ENCODE results near the gene KDM7A. TPM values are rescaled to one million over a fixed set of nuclear protein-coding genes. Genes with fewer than 3 reads are reported as not detected.

KDM7A gene
- polyA plus RNA-seq, 1 of the 3 experiments (the other 2 are of a cell fraction): 0.94 TPM

GRCh38 chr7:140084972-140085371, 91.8 kb downstream of the KDM7A start:
- H3K4me1 ChIP-seq (ENCODE audit: control insufficient read depth in 1 of 2, insufficient read depth in 2 of 2, low read depth in 1 of 2, low read length in 1 of 2): peaks cover 0 to 15% of the 10 kb centered on the region in 2 experiments; a peak in 2 of 4 replicates
- TF ChIP-seq RAD21 (IDR thresholded peaks at IDR 0.05; ENCODE audit: low read length): no peak
- POLR2A ChIA-PET: no interaction called here
- H2AFZ ChIP-seq (ENCODE audit: low read depth): no peak overlapping the region
- no peaks in the 10 kb centered on the region for H3K9me3 ChIP-seq
- peaks cover 2% of the 10 kb centered on the region for H3F3A ChIP-seq (replicated peaks; ENCODE audit: insufficient read depth)
- no peak for DNase-seq
- no peak overlapping the region for H3K27ac ChIP-seq (ENCODE audit: low read depth in 2 of 2, low read length in 1 of 2)
- CTCF ChIA-PET: interaction anchor here (1.4 kb wide), 1 partner anchor 56 kb away, joined by 3 read pairs; no protein-coding TSS in a partner anchor
- no peaks in the 10 kb centered on the region for H4K20me1 ChIP-seq (ENCODE audit: insufficient read depth)
- H3K27me3 ChIP-seq (ENCODE audit: insufficient read depth): no peaks in the 10 kb centered on the region
- no peaks in the 10 kb centered on the region for H3K79me2 ChIP-seq (ENCODE audit: insufficient read depth)
- no peak overlapping the region for H3K9ac ChIP-seq
- peaks cover 5 to 19% of the 10 kb centered on the region in 2 experiments for H3K36me3 ChIP-seq (replicated peaks in 1 of 2; ENCODE audit: control insufficient read depth in 1 of 2, insufficient read depth in 2 of 2, low read length in 1 of 2)
- 92% methylated on average over 8 of the region's 8 CpGs for WGBS (ENCODE audit: low lambda C conversion rate)
- H3K4me2 ChIP-seq: no peak overlapping the region
- no peak overlapping the region for H3K4me3 ChIP-seq (ENCODE audit: low read depth in 2 of 2, low read length in 1 of 2)
- no peaks in the 10 kb centered on the region for H3K9me2 ChIP-seq

- TF ChIP-seq NRF1 (IDR thresholded peaks at IDR 0.05; ENCODE audit: low read depth, low read length) (no peak), MAX (IDR thresholded peaks at IDR 0.05; ENCODE audit: low read depth) (no peak), CTCF (IDR thresholded peaks at IDR 0.05) (no peak), FOSL2 (IDR thresholded peaks at IDR 0.05; ENCODE audit: borderline replicate concordance, low read depth) (no peak), POLR2AphosphoS5 (IDR thresholded peaks at IDR 0.05; ENCODE audit: low read depth, low read length) (no peak), YY1 (IDR thresholded peaks at IDR 0.05; ENCODE audit: low read depth) (no peak), NFIC (IDR thresholded peaks at IDR 0.05; ENCODE audit: borderline replicate concordance) (no peak), FOXM1 (IDR thresholded peaks at IDR 0.05; ENCODE audit: low read depth) (no peak), RCOR1 (IDR thresholded peaks at IDR 0.05; ENCODE audit: low read length) (no peak), EP300 (IDR thresholded peaks at IDR 0.05; ENCODE audit: borderline replicate concordance in 1 of 2, low read depth in 1 of 2, low read length in 1 of 2) (no peak), PBX3 (IDR thresholded peaks at IDR 0.05) (no peak), USF2 (IDR thresholded peaks at IDR 0.05; ENCODE audit: borderline replicate concordance, low read depth, low read length) (no peak), GATA2 (CRISPR knock-in tag; IDR thresholded peaks at IDR 0.05) (no peak), CHD2 (IDR thresholded peaks at IDR 0.05; ENCODE audit: low read length, partially characterized antibody) (no peak), GABPA (IDR thresholded peaks at IDR 0.05; ENCODE audit: low read depth) (no peak), ELF1 (IDR thresholded peaks at IDR 0.05) (no peak), ZBTB33 (IDR thresholded peaks at IDR 0.05; ENCODE audit: borderline replicate concordance, low read depth) (no peak), RAD21 (IDR thresholded peaks at IDR 0.05; ENCODE audit: low read length) (no peak), TAF1 (IDR thresholded peaks at IDR 0.05; ENCODE audit: borderline replicate concordance, low read depth, low read length) (no peak)
- ChIA-PET CTCF (interaction anchor here (1.4 to 1.7 kb wide), 2 partner anchors 57 to 82 kb away, joined by 3 to 4 read pairs; no protein-coding TSS in a partner anchor), POLR2A (no interaction called here)
- no peak overlapping the region for H3K4me2 ChIP-seq
- 93% methylated on average over 4 of the region's 4 CpGs for WGBS (ENCODE audit: low lambda C conversion rate)
- H3K9me2 ChIP-seq: no peaks in the 10 kb centered on the region
- H3K27ac ChIP-seq (ENCODE audit: low read depth in 2 of 2, low read length in 1 of 2): no peak overlapping the region
- no peak overlapping the region for H3K4me3 ChIP-seq (ENCODE audit: low read depth in 2 of 2, low read length in 1 of 2)
- H3K79me2 ChIP-seq (ENCODE audit: insufficient read depth): no peaks in the 10 kb centered on the region
- H4K20me1 ChIP-seq (ENCODE audit: insufficient read depth): no peaks in the 10 kb centered on the region
- no peaks in the 10 kb centered on the region for H3K27me3 ChIP-seq (ENCODE audit: insufficient read depth)
- no peaks in the 10 kb centered on the region for H3K9me3 ChIP-seq
- peaks cover 4% of the 10 kb centered on the region for H3F3A ChIP-seq (replicated peaks; ENCODE audit: insufficient read depth)
- no peak overlapping the region for H2AFZ ChIP-seq (ENCODE audit: low read depth)
- DNase-seq: no peak
- peaks cover 0 to 12% of the 10 kb centered on the region in 2 experiments for H3K36me3 ChIP-seq (replicated peaks in 1 of 2; ENCODE audit: control insufficient read depth in 1 of 2, insufficient read depth in 2 of 2, low read length in 1 of 2)
- H3K4me1 ChIP-seq (ENCODE audit: control insufficient read depth in 1 of 2, insufficient read depth in 2 of 2, low read depth in 1 of 2, low read length in 1 of 2): peaks cover 0 to 20% of the 10 kb centered on the region in 2 experiments; a peak in 2 of 4 replicates
- H3K9ac ChIP-seq: no peak overlapping the region
Observed at GRCh38 chr7:140084142-140084655, 92.6 kb downstream of the KDM7A start.
